Neural progenitor cell (in vitro differentiated cells): Measurements from ENCODE around the gene CFAP43.

Experiments used
- EZH2 ChIP-seq: fragments of 200-600 bp; sonication (generic); IDR thresholded peaks from 2 replicates; pipeline ENCODE4 v1.6.1; 2017; ENCODE audit warnings: antibody characterized with exemption, mild to moderate bottlenecking, moderate library complexity
- EZH2phosphoT487 ChIP-seq: fragments of 200-600 bp; sonication (generic); IDR thresholded peaks from 2 replicates; pipeline ENCODE4 v1.6.1; 2017; ENCODE audit warnings: antibody characterized with exemption
- TF ChIP-seq, protein P1 (sequence below): fragments of 200-600 bp; sonication (generic); IDR thresholded peaks from 2 replicates; pipeline ENCODE4 v1.5.1; 2017; ENCODE audit warnings: antibody characterized with exemption, mild to moderate bottlenecking

DNA sequence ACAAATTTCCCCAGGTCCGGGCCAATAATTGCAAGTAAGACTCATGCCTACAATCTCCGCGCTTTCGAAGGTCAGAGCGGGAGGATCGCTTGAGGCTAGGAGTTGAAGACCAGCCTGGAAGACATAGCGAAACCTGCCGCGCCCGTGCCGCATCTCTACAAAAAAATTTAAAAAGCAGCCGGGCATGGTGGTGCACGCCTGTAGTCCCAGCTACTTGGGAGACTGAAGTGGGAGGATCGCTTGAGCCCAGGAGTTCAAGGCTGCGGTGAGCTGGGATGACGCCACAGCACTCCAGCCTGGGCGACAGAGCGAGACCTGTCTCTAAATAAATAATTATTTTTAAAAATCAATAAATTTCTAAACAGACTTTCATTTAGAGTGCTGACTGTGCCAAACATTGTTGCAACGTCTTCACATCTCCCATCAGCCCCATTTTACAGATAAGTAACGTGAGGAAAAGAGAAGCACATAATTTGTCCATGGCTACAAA lies 494 bp upstream of the CFAP43 start:
- TF ChIP-seq, protein P1, sequence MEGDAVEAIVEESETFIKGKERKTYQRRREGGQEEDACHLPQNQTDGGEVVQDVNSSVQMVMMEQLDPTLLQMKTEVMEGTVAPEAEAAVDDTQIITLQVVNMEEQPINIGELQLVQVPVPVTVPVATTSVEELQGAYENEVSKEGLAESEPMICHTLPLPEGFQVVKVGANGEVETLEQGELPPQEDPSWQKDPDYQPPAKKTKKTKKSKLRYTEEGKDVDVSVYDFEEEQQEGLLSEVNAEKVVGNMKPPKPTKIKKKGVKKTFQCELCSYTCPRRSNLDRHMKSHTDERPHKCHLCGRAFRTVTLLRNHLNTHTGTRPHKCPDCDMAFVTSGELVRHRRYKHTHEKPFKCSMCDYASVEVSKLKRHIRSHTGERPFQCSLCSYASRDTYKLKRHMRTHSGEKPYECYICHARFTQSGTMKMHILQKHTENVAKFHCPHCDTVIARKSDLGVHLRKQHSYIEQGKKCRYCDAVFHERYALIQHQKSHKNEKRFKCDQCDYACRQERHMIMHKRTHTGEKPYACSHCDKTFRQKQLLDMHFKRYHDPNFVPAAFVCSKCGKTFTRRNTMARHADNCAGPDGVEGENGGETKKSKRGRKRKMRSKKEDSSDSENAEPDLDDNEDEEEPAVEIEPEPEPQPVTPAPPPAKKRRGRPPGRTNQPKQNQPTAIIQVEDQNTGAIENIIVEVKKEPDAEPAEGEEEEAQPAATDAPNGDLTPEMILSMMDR = no peak
- TF ChIP-seq EZH2 = no peak
- TF ChIP-seq EZH2phosphoT487 = no peak
